NCI-H1092 (cell line): ENCODE results near the gene GNG11.
"Not testable (repeated sequence)": the region's sequence is repeated elsewhere in the genome, so short reads cannot be mapped to it uniquely, and the experiment has no call there.

ENCODE experiments used
- DNase-seq: peaks from one replicate; lab custom pipeline; 2025; lab: John Stamatoyannopoulos, UW

The GNG11 gene

DNA sequence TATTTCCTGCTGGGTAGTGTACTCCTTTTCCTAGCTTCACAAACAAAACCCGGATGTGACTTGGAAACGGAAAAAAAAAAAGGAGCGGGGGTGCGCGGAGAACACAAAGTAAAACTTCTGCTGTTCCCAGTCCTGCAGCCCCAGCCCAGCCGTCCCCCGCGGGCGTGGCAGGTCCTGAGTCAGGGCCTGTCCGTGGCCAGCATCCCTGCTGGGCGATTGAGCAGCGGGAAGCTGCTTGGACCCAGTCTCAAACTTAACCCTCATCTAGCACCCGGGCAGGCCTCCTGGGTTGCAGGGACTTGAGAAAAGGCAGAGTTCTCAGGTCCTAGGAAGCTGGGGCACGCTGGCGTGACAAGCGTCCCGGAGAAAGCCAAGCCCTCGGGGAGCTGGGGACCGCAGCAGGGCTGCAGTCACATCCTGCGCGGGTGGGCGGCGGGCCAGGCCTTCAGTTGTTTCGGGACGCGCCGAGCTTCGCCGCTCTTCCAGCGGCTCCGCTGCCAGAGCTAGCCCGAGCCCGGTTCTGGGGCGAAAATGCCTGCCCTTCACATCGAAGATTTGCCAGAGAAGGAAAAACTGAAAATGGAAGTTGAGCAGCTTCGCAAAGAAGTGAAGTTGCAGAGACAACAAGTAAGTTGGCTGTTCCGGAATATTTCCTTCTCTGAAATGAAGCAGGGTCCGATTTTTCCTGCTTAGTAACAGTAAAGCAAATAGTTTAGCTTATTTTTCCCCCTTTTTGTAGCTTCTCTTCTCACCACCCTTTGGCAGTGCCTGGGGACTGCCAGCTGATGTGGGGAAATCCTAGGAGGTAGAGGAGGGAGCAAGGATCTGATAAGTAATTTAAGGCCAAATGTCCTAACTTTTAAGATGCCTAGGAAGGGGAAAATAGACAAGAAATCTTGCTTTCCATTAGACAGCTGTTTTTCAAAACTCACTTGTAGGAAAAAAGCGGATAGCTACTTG lies at the start of gene GNG11:
Gene GNG11 (plus strand): TSS at position 129 of the 960 bp plus-strand sequence. CDS start 403 bp downstream, at position 532.
- DNase-seq = no peak

DNA sequence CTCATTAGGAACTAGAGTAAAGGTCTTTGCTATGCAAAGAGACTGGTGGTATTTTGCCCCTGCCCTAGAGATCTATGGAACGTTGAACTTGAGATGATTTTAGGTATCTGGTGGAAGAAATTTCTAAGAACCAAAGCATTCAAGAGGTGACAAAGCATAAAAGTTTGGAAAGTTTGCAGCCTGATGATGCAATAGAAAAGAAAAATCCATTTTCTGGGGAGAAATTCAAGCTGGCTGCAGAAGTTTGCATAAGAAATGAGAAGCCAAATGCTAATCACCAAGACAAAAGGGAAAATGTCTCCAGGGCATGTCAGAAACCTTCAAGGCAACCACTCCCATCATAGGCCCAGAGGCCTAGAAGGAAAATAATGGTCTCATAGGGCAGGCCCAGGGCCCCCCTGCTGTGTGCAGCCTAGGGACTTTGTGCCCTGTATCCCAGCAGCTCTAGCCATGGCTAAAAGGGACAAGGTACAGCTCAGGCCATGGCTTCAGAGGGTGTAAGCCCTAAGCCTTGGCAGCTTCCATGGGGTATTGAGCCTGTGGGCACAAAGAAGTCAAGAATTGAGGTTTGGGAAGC lies 47.4 kb upstream of the GNG11 start:
- DNase-seq = no peak

- no peak for DNase-seq
Measured at GRCh38 chr7:93877742-93878141, 43.8 kb upstream of the GNG11 start.

GRCh38 chr7:93879356-93879755 lies 42.2 kb upstream of the GNG11 start:
- no peak for DNase-seq

DNA sequence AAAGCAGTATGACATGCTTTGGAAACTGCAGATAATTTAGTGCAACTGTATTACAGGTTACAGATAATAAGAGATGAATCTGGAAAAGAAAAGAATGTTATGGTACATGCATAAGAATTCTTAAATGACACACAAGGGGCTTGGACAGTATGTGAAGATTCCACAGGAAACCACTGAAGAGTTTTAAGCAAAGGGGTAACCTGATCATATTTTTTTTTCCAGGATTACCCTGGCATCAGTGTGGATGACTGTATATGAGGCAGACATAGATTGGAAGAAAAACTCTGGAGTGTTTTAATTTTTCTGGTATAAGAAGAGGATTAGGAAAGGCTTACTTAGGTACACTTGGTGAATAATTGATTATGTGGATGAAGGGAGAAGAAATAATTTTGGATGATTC lies 39.1 kb upstream of the GNG11 start:
- DNase-seq = no peak

DNA sequence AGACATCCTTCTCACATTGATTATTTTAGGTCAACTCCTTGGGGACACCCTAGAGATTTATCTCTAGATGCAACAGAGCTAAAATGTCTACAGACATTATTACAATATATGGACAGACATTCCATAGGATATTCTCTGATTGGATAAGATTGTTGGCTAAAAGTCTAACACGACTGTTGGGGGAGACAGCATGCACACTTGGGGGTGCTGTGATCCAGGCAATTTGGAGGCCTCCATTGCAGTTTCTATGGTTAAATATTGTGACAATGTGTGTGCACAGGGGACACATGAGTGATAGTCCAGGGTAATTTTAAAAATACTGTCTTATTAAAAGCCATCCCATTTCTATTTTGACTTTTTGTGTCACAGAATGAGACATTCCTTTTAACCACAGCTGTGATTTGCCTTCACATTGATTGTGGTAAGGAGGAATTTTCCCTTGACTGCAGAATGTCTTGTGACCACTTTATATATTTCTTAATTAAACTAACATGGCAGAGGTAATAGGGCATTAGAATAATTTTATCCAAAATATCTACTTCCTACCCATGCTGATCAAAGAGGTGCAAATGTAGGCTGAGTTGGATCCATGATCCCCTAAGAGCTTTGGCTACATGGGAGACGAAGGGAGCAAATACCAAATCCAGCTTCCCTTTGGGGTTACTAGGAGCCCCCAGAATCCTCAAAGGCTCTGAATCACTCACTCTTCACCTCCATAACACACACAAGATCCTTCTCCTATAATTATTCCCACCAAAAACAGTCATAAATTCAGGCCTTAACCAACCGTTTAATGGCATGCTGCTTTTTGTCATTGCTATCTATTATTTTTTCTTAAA lies 38.2 kb upstream of the GNG11 start:
- no peak for DNase-seq

DNA sequence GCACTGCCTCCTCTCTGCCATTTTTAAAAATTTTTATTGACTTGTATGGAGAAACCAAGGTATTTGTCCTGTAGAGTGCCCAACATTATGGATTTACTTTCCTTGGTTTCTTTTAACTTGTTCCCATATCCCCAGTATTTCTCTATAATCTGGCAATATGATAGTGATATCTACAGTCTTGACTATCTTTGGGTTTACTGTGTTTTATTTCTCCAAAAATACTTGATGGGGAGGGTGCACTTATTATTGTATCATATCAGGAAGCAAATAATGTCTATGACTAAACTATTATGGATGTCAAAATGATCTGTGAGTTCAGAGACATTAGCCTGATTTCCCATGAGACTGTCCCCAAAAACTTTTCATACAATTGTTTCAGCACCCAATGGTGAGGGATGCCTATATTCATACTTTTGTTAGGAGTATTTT lies 37.6 kb upstream of the GNG11 start:
- no peak for DNase-seq

DNA sequence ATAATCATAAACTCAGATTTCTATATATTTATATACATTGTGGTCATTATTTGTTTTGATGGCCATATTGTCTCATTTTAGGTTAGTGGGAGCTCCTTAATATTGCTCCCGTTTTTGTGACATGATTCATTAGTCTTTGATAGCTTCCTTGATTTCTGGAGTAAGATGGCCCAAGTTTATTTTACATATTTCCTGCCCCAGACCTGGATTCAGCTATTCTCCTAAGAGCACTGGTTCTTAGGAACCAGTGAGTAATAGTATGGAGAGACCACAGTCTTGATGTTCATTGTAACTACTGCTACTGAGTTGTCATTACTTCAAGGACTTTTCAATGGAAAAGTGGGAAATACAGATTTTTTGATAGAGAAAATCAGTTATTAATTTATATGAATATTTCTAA lies 37.0 kb upstream of the GNG11 start:
- no peak for DNase-seq

DNA sequence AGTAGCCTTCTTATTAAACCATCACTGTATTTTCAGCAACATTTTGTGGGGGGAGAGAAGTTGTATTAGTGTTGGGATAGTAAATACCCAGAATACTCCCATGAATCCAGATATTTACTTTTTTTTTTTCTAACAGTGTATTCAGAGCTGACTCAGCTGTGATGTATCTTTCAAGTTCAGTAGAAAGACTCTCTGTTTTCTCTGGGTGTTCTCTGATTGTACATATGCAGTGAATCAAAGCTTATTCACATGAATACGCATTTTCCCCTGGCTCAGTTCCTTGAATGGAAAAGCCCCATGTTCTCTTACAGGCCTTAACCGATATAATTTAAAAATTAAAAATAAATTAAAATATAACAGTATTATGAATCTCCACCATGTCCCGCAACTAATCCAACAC lies 32.3 kb upstream of the GNG11 start:
- no peak for DNase-seq

GRCh38 chr7:93890041-93890463 lies 31.5 kb upstream of the GNG11 start:
- no peak for DNase-seq

DNA sequence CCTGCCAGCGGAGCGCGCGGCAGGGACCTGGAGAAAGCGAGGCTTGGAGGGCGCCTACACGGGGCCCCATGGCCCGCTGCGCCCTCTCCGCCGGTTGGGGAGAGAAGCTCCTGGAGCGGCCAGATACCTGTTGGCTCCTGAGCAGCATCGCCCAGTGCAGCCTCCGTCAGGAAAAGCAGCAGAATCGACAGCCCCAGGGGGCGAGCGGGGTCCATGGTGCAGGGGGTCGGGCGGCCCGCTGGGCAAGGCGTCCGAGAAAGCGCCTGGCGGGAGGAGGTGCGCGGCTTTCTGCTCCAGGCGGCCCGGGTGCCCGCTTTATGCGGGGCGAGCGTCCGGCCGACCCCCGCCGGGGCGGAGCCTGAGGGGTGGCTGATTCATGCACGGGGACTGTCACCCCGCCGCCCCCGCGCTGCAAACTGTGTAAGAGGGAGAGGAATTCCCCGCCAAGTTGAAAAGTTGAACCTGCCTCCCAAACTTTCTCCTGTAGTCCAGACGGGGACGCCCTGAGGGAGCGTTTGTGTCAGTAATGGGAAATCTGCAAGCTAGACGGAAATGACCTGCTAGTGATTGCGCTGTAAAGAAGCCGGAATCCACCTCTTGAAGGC lies 31.0 kb upstream of the GNG11 start, which contains the start of gene TFPI2:
Gene TFPI2 (minus strand): TSS at position 290 of the 605 bp plus-strand sequence. CDS start 75 bp downstream, at position 215.
- no peak for DNase-seq

DNA sequence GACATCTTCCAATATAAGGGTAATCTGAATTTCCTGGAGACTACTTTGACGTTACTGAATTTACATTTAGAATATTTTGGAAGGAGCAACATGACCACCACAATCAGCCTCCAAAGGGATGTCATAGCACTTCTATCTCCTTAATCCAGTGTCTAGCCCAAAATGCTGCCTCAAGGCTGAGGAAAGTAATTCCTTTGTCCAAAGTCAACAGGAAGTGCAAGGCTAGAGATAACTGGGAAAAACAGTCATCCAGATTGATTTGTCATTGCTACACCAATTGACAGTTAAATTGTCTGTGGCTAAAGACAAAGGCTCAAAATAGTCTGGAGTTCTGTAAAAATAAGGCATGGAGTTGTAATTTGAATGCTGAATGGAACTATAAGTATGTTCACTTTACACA lies 27.1 kb upstream of the GNG11 start:
- no peak for DNase-seq

- DNase-seq = no peak
Measured at GRCh38 chr7:93894966-93895640, 26.4 kb upstream of the GNG11 start.

DNA sequence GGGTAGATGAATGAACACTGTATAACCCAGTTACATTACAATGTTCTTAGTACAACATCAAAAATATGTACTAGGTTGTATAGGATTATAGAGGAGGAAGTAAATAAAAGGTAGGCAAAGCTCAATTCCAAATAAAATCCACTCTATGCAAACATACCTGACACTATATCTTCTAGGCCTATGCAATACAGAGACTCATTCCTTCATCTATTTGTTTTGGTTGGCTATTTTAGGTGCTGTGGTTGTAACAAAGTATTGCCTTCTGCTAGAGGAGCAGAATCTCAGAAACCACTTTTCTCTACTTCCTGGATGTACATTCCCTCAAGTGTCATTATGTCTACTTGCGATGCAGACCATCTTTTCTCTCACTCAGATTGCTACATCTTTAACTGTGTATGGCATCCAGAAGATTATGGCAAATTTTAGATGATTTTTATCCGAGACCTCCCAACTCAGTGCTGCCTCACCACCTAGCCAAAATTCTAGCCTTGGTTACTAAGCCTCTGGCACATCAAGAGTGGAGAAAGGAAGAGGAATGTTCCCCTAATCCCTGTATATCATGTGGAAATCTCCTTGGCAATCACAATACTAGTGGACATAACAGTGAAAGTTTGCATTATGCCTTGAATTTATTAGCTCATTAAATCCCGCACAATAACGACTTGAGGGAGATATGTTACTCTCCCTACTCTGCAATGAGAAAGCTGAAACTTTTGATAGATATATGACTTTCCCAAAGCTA lies 25.5 kb upstream of the GNG11 start:
- DNase-seq = no peak

GRCh38 chr7:93897680-93898079 lies 23.9 kb upstream of the GNG11 start:
- DNase-seq = no peak

- DNase-seq = no peak
Measured at GRCh38 chr7:93902777-93903423, 18.6 kb upstream of the GNG11 start.

- no peak for DNase-seq
Measured at GRCh38 chr7:93906267-93906666, 15.3 kb upstream of the GNG11 start, which contains the start of gene GNGT1. Gene GNGT1, plus strand, starts transcription at chr7:93906567. Its CDS starts 180 bp downstream, at chr7:93906747.

DNA sequence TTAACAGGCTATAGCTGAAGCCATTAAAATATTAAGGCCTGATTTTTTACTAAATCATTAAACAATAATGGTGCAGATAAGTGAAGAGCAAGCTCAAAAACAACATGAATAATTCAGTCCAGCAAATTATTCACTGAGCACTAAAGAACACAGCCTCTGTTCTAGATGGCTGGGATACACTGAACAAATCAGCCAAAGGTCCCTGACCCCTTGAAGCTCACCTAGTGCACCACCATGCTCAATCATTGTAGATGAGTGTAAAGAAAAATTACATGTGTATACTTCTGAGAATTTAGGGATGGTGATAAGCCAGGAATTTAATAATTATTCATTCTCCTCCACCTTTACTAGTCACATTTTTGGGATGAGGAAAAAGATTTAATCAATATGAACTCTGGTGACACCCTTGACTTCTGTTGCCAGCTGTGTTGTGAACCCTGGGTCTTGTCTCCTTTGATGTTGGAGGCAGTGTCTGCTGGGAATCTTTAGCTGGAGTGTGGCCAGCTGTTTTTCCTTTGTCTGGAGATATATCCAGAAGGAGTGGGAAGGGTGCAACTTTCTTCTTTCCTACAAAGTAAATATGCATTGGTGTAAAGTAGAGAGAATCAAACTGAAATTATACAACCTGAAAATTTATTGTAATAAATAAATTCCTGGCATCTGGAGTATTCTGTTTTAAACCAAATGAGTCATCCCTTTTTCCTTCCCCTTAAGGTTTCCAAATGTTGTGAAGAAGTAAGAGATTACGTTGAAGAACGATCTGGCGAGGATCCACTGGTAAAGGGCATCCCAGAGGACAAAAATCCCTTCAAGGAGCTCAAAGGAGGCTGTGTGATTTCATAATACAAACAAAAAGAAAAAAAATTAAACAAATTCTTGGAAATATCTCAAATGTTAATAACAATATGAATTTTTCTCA lies 11.2 kb upstream of the GNG11 start:
- no peak for DNase-seq

GRCh38 chr7:93911242-93911641 lies 10.3 kb upstream of the GNG11 start:
- DNase-seq = not testable (repeated sequence)
